GM12875 (cell line): ENCODE measurements around the gene CCDC120.

ENCODE experiments used
- H3K4me3 ChIP-seq: one replicate; pipeline ENCODE4 v1.5.1; 2011; ENCODE audit warnings: low read depth, low read length, control low read depth
- TF ChIP-seq, protein P1 (sequence below): IDR thresholded peaks from 2 replicates; pipeline ENCODE4 v1.5.1; 2011; ENCODE audit warnings: low read depth, mild to moderate bottlenecking, control low read depth, inconsistent platforms, low read length, moderate library complexity, borderline replicate concordance; ENCODE audit not compliant: insufficient read depth

The CCDC120 gene

DNA sequence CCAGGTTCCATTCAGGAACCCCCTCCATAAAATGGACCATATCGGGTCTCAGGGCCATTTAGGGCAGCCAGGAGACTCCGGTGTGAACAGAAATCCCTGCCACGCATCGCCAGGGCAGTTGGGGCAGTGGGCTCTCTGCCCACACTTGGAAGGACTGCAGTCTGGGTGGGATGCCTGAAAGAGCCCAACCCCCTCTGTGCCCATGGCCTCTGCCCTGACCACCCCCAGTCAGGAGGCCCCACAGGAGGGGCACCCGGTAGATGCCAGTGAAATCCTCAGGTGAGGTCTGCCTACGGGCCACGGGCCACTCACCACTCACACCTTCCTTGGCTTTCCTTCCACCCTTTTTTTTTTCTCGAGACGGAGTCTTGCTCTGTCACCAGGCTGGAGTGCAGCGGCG, 10.2 kb downstream of the CCDC120 start:
- no peak overlapping the region for H3K4me3 ChIP-seq
- TF ChIP-seq, protein P1, sequence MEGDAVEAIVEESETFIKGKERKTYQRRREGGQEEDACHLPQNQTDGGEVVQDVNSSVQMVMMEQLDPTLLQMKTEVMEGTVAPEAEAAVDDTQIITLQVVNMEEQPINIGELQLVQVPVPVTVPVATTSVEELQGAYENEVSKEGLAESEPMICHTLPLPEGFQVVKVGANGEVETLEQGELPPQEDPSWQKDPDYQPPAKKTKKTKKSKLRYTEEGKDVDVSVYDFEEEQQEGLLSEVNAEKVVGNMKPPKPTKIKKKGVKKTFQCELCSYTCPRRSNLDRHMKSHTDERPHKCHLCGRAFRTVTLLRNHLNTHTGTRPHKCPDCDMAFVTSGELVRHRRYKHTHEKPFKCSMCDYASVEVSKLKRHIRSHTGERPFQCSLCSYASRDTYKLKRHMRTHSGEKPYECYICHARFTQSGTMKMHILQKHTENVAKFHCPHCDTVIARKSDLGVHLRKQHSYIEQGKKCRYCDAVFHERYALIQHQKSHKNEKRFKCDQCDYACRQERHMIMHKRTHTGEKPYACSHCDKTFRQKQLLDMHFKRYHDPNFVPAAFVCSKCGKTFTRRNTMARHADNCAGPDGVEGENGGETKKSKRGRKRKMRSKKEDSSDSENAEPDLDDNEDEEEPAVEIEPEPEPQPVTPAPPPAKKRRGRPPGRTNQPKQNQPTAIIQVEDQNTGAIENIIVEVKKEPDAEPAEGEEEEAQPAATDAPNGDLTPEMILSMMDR, result no peak

DNA sequence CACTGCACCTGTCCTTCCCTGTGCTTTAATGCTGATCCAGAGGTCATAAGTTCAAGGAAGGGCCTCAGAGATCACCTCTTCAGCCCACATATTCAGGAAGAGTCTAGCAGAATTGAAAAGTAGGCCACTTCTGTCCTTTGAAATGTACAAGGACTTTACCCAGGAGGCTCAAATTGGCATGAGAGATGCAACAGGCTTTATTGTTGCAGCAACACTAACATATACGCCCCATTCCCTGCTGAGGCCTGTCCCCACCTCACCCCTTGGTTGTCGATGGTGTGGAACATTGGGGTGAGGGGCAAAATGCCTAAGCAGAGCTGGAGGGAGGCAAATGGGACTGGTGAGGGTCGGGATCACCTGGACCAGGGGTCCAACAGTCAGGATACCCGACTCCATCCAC, 12.2 kb downstream of the CCDC120 start:
- TF ChIP-seq, protein P1, result no peak
- no peak overlapping the region for H3K4me3 ChIP-seq

DNA sequence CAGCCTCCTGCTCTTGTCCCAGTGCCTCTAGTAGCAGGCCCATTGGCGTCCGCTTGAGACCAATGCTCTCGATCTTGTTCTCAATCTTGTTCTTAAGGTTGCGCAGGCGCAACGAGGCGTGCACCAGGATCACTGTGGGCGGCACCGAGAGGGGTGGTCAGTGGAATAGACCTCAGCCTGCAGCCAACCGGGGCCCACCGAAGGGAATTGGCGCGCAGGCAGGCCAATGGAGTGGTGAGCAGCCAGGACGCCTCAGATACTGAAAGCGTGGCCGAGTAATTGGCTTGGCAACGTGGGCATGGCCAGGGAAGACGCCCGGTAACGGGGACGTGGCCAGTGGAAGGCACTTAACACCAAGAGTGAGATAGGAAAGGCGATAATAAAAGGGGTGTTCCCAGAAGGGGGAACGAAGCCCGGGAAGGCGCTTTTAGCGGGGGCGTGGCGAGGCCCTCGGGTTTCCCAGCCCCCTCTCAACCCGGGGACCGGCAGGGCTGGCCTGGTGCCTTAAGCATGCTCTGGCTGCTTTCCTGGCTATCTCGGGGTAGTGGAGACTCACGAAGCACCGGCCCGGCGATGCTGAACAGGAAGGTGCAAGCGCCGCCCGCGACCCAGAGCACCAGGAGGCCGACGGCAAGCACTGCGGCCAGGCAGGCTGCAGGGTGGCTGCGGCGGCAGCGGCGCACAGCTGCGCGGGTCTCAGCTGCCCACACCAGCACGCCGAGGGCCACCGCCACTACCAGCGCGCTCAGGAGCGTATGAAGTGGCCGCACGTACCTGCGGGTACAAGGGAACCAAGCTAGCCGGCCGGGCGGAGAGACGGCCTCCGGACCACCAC, 13.3 kb downstream of the CCDC120 start:
- no peak overlapping the region for H3K4me3 ChIP-seq
- TF ChIP-seq, protein P1, result no peak

DNA sequence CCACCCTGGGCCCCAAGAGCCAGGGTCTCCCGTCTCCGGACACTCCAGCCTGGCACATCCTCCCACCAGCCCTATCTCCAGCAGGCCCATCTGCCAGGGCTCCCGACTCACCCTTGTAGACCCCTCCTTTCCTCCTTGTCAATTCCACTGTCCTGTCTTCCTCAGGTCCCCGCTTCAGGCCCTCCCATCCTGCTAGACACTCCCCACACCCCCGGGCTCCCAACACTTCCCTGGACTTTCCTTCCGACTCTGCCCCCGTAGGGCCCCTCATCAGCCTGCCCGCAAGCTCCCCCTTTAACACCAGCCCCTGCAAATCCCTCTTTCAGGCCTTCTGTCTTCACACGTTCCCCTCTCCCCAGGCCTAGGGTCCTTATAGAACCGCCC, 13.9 kb downstream of the CCDC120 start:
- no peak overlapping the region for H3K4me3 ChIP-seq
- TF ChIP-seq, protein P1, result no peak

DNA sequence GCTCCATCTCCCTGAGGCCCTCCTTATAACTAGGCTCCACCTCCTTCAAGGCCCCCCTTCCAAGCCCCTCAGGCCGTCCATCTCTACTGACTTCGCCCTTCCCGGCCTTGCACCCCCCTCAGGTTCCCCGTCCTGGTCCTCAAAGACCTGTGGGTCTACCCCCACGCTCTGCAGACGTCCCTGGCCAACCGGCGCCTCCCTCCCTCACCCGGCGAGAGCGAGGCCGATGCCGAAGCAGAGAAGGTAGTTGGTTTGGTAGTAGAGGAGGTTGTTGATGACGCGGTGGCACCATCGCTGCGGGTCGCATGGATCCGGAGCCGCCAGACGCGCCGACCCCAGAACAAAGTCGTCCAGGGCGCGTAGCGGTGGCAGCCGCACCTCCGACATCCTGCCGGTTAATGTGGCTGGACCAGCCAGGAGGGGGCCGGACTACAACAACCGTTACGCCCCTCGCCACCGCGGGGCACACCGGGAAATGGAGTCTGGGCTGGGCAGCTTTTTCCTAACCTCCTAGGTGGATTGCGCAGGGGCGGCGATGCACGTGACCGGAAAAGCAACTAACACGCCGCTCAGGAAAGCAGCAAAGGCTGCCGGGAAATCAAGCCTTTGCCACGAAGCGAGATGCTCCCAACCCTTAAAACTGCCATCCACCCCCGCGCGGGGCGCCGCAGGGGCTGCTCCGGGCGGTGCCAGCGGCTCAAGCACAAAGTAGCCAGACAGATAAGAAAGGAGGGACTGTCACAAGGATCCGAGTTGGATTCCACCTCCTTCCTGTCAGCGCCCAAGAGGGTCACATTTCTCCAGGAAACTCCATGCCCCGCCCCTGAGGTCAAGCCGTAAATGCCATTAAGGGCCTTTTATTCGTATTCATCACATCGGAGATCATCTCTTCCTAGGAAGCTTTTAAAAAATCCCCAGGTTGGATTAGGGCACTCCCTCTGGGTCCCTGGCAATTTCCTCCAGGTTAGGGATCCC, 15.1 kb downstream of the CCDC120 start, which contains the start of gene PRAF2:
Gene PRAF2 (minus strand): TSS at position 402 of the 975 bp plus-strand sequence. CDS start 15 bp downstream, at position 387.
- TF ChIP-seq, protein P1, result no peak
- peak within 1 kb of the TSS; percentile 58 for H3K4me3 ChIP-seq

DNA sequence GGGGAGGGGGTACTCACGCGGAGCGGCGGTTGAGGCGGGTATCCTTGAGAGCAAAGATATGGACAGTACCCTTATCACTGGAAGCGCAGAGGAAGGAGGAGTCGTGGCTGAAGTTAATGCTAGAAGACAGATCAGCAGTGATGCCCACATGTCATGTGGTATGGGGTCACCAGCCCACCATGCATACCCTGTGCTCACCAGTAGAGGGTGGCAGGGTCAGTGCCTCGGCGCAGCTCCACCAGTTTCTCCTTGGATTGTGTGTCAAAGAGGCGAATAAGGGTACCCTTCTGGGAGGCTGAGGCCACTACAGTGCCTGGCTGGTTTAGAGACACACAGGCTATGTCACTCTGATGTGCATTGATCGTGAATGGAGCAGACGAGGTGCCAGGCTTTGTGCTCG, 16.5 kb downstream of the CCDC120 start:
- TF ChIP-seq, protein P1, result no peak

More for the DNA sequence above, 16.5 kb downstream of the CCDC120 start:
- no peak overlapping the region for H3K4me3 ChIP-seq
